WTC11 (cell line): ENCODE results near the gene SERPINH1. TPM values are rescaled to one million over a fixed set of nuclear protein-coding genes. Genes with fewer than 3 reads are reported as not detected.

Experiments used
- ATAC-seq: fragments of 200-7000 bp; cut with Tn5 transposase; 2 replicates; pipeline ENCODE4 v1.10.0; 2021; ENCODE audit warnings: mild to moderate bottlenecking, moderate library complexity
- CTCF ChIA-PET: fragments of 300-600 bp; sonication (Branson Sonifier 250); formaldehyde crosslinking; loops from one replicate; lab custom pipeline; 2021; ENCODE audit warnings: antibody characterized with exemption; lab: Charles Lee
- POLR2A ChIA-PET: fragments of 350-600 bp; sonication (Branson Sonifier 250); formaldehyde crosslinking; loops from one replicate; lab custom pipeline; 2021; ENCODE audit warnings: antibody characterized with exemption; lab: Charles Lee
- DNase-seq: peaks from one replicate; pipeline ENCODE4 v3.0.0; 2021; ENCODE audit warnings: low spot score
- H3K27ac Mint-ChIP-seq: 2 replicates; pipeline ENCODE4 v1.8.0; 2021; ENCODE audit warnings: mixed read lengths
- H3K27me3 Mint-ChIP-seq: 2 replicates; pipeline ENCODE4 v1.8.0; 2021; ENCODE audit warnings: low read depth, mild to moderate bottlenecking, moderate library complexity, mixed read lengths
- H3K36me3 Mint-ChIP-seq: 2 replicates; pipeline ENCODE4 v1.8.0; 2021; ENCODE audit warnings: mixed read lengths
- H3K4me1 Mint-ChIP-seq: 2 replicates; pipeline ENCODE4 v1.8.0; 2022; ENCODE audit warnings: mixed read lengths
- H3K4me3 Mint-ChIP-seq: 2 replicates; pipeline ENCODE4 v1.8.0; 2021; ENCODE audit warnings: mild to moderate bottlenecking, moderate library complexity, mixed read lengths
- H3K9me3 Mint-ChIP-seq: 2 replicates; pipeline ENCODE4 v1.8.0; 2021; ENCODE audit warnings: mixed read lengths
- CREM ChIP-seq: sonication (generic); formaldehyde crosslinking; IDR thresholded peaks from 2 replicates; pipeline ENCODE4 v1.8.1; 2022; ENCODE audit warnings: mild to moderate bottlenecking, missing genetic modification reagents, moderate library complexity
- JAZF1 ChIP-seq: fragments of 250-450 bp; sonication (Bioruptor Pico); IDR thresholded peaks from 2 replicates; pipeline ENCODE4 v1.9.0; 2021; ENCODE audit warnings: moderate library complexity, mild to moderate bottlenecking, inconsistent platforms
- SOX15 ChIP-seq: fragments of 250-450 bp; sonication (Bioruptor Pico); IDR thresholded peaks from 2 replicates; pipeline ENCODE4 v1.9.0; 2021; ENCODE audit warnings: mild to moderate bottlenecking
- ZNF219 ChIP-seq: sonication (generic); formaldehyde crosslinking; IDR thresholded peaks from 2 replicates; pipeline ENCODE4 v1.8.0; 2023; ENCODE audit warnings: missing genetic modification reagents, mild to moderate bottlenecking, borderline replicate concordance
- total RNA-seq: library from RNA; stranded (reverse); gene quantifications from 3 replicates; pipeline ENCODE4 v1.2.3, GENCODE V29; 2021
- TF ChIP-seq, protein P1 (sequence below): sonication (generic); formaldehyde crosslinking; conservative IDR thresholded peaks from 2 replicates; pipeline ENCODE4 v1.8.1; 2023; ENCODE audit warnings: mild to moderate bottlenecking, low read depth, missing genetic modification reagents, moderate library complexity
- TF ChIP-seq, protein P2 (sequence below): fragments of 250-450 bp; sonication (Bioruptor Pico); IDR thresholded peaks from 2 replicates; pipeline ENCODE4 v1.8.0; 2021; ENCODE audit warnings: mild to moderate bottlenecking
- TF ChIP-seq, protein P3 (sequence below): sonication (generic); formaldehyde crosslinking; IDR thresholded peaks from 2 replicates; pipeline ENCODE4 v1.8.1; 2023; ENCODE audit warnings: mild to moderate bottlenecking, moderate library complexity, missing genetic modification reagents
- TF ChIP-seq, protein P4 (sequence below): sonication (generic); formaldehyde crosslinking; conservative IDR thresholded peaks from 2 replicates; pipeline ENCODE4 v1.8.1; 2022; ENCODE audit warnings: mild to moderate bottlenecking, missing genetic modification reagents
- TF ChIP-seq, protein P5 (sequence below): fragments of 250-450 bp; sonication (Bioruptor Pico); IDR thresholded peaks from 2 replicates; pipeline ENCODE4 v2.1.2; 2022; ENCODE audit warnings: mild to moderate bottlenecking, moderate library complexity
- TF ChIP-seq, protein P6 (sequence below): sonication (generic); formaldehyde crosslinking; IDR thresholded peaks from 2 replicates; pipeline ENCODE4 v1.8.1; 2022; ENCODE audit warnings: mild to moderate bottlenecking, moderate library complexity, missing genetic modification reagents
- TF ChIP-seq, protein P7 (sequence below): sonication (generic); formaldehyde crosslinking; IDR thresholded peaks from 2 replicates; pipeline ENCODE4 v1.8.1; 2023; ENCODE audit warnings: mild to moderate bottlenecking, missing genetic modification reagents

Gene SERPINH1
- total RNA-seq, 1 experiment from 2014 or later, result 411 TPM

DNA sequence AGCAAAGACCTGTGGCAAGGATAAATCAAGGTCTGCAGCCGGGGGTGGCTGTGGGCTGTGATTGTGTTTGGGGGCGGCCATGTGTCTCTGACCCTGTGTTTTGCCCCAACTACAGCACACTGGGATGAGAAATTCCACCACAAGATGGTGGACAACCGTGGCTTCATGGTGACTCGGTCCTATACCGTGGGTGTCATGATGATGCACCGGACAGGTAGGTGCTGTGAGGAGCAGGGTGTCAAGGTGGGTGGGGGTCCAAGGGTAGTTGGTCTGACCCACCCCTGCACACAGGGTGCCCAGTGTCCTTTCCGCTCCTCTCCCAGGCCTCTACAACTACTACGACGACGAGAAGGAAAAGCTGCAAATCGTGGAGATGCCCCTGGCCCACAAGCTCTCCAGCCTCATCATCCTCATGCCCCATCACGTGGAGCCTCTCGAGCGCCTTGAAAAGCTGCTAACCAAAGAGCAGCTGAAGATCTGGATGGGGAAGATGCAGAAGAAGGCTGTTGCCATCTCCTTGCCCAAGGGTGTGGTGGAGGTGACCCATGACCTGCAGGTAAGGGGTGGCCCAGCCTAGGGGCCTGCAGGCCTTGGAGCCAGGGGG is 6.7 kb downstream of the SERPINH1 start (continued):
- TF ChIP-seq, protein P1, sequence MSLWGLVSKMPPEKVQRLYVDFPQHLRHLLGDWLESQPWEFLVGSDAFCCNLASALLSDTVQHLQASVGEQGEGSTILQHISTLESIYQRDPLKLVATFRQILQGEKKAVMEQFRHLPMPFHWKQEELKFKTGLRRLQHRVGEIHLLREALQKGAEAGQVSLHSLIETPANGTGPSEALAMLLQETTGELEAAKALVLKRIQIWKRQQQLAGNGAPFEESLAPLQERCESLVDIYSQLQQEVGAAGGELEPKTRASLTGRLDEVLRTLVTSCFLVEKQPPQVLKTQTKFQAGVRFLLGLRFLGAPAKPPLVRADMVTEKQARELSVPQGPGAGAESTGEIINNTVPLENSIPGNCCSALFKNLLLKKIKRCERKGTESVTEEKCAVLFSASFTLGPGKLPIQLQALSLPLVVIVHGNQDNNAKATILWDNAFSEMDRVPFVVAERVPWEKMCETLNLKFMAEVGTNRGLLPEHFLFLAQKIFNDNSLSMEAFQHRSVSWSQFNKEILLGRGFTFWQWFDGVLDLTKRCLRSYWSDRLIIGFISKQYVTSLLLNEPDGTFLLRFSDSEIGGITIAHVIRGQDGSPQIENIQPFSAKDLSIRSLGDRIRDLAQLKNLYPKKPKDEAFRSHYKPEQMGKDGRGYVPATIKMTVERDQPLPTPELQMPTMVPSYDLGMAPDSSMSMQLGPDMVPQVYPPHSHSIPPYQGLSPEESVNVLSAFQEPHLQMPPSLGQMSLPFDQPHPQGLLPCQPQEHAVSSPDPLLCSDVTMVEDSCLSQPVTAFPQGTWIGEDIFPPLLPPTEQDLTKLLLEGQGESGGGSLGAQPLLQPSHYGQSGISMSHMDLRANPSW (CRISPR knock-in tag), result no peak
- no peak for TF ChIP-seq JAZF1 (CRISPR knock-in tag)
- TF ChIP-seq, protein P2, sequence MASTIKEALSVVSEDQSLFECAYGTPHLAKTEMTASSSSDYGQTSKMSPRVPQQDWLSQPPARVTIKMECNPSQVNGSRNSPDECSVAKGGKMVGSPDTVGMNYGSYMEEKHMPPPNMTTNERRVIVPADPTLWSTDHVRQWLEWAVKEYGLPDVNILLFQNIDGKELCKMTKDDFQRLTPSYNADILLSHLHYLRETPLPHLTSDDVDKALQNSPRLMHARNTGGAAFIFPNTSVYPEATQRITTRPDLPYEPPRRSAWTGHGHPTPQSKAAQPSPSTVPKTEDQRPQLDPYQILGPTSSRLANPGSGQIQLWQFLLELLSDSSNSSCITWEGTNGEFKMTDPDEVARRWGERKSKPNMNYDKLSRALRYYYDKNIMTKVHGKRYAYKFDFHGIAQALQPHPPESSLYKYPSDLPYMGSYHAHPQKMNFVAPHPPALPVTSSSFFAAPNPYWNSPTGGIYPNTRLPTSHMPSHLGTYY, result no peak
- TF ChIP-seq CREM (CRISPR knock-in tag), result no peak
- no peak for TF ChIP-seq SOX15 (CRISPR knock-in tag)
- TF ChIP-seq, protein P3, sequence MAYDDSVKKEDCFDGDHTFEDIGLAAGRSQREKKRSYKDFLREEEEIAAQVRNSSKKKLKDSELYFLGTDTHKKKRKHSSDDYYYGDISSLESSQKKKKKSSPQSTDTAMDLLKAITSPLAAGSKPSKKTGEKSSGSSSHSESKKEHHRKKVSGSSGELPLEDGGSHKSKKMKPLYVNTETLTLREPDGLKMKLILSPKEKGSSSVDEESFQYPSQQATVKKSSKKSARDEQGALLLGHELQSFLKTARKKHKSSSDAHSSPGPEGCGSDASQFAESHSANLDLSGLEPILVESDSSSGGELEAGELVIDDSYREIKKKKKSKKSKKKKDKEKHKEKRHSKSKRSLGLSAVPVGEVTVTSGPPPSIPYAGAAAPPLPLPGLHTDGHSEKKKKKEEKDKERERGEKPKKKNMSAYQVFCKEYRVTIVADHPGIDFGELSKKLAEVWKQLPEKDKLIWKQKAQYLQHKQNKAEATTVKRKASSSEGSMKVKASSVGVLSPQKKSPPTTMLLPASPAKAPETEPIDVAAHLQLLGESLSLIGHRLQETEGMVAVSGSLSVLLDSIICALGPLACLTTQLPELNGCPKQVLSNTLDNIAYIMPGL (CRISPR knock-in tag), result no peak
- no peak for TF ChIP-seq ZNF219 (CRISPR knock-in tag)

DNA sequence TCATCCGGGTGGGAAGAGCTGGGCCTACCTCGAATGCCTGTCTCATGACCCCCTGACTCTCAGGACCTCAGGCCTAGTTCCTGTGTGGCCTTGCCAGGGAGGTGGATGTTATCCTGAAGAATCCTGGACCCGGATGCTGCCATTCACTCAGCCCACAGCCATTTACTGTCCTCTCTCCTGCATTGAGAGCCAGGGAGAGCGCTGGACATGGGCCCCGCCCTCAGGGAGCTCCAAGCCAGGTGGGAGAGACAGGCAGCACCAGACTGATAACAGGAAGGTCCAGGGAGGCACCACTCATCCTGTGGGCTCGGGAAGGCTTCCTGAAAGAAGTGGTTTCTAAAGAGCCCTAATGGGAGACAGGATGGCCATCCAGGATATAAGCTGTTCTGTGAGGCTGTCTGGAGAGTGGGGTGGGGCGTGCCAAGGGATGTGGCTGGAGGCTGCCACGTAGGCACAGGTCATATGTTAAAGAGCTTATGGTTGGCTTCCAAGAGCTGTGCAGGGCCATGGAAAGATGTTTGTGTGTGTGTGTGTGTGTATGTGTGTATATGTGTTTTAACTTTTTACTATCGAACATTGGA is 8.6 kb downstream of the SERPINH1 start:
- ChIA-PET POLR2A (interaction anchor here (0.9 to 1.5 kb wide), 3 partner anchors 10 to 27 kb away, joined by 3 to 5 read pairs (median 3); no protein-coding TSS in a partner anchor), CTCF (interaction anchor here (1.4 kb wide), 2 partner anchors 14 to 39 kb away, joined by 3 to 5 read pairs; no protein-coding TSS in a partner anchor)
- ATAC-seq (no peak), DNase-seq (no peak)
- Mint-ChIP-seq H3K27me3 (no peaks in the 10 kb centered on the region), H3K9me3 (no peaks in the 10 kb centered on the region), H3K27ac (no peak overlapping the region), H3K36me3 (peaks cover 63% of the 10 kb centered on the region), H3K4me3 (no peak overlapping the region), H3K4me1 (peaks cover 7% of the 10 kb centered on the region)
- TF ChIP-seq, protein P4, sequence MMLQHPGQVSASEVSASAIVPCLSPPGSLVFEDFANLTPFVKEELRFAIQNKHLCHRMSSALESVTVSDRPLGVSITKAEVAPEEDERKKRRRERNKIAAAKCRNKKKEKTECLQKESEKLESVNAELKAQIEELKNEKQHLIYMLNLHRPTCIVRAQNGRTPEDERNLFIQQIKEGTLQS (CRISPR knock-in tag), result no peak
- no peak for TF ChIP-seq CREM (CRISPR knock-in tag)
- TF ChIP-seq, protein P5, sequence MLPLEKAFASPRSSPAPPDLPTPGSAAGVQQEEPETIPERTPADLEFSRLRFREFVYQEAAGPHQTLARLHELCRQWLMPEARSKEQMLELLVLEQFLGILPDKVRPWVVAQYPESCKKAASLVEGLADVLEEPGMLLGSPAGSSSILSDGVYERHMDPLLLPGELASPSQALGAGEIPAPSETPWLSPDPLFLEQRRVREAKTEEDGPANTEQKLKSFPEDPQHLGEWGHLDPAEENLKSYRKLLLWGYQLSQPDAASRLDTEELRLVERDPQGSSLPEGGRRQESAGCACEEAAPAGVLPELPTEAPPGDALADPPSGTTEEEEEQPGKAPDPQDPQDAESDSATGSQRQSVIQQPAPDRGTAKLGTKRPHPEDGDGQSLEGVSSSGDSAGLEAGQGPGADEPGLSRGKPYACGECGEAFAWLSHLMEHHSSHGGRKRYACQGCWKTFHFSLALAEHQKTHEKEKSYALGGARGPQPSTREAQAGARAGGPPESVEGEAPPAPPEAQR (CRISPR knock-in tag), result no peak
- TF ChIP-seq, protein P6, sequence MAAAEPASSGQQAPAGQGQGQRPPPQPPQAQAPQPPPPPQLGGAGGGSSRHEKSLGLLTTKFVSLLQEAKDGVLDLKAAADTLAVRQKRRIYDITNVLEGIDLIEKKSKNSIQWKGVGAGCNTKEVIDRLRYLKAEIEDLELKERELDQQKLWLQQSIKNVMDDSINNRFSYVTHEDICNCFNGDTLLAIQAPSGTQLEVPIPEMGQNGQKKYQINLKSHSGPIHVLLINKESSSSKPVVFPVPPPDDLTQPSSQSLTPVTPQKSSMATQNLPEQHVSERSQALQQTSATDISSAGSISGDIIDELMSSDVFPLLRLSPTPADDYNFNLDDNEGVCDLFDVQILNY (CRISPR knock-in tag), result no peak
- TF ChIP-seq, protein P7, sequence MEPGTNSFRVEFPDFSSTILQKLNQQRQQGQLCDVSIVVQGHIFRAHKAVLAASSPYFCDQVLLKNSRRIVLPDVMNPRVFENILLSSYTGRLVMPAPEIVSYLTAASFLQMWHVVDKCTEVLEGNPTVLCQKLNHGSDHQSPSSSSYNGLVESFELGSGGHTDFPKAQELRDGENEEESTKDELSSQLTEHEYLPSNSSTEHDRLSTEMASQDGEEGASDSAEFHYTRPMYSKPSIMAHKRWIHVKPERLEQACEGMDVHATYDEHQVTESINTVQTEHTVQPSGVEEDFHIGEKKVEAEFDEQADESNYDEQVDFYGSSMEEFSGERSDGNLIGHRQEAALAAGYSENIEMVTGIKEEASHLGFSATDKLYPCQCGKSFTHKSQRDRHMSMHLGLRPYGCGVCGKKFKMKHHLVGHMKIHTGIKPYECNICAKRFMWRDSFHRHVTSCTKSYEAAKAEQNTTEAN (CRISPR knock-in tag), result no peak
